Fibroblast of lung (primary cell): ENCODE results near the gene MIPOL1. TPM values are rescaled to one million over a fixed set of nuclear protein-coding genes. Genes with fewer than 3 reads are reported as not detected.
A peak's percentile ranks its signal among the peaks of the same experiment; 100 is the strongest.

Experiments used
- DNase-seq, 2 donors: peaks; one replicate each; pipeline versions ENCODE4 v3.0.0 to v3.0.0-alpha.2; 2010; ENCODE audit warnings: low read depth in 2 of 2
- H2AFZ ChIP-seq: 2 replicates; pipeline ENCODE4 v1.5.1; 2012; ENCODE audit warnings: low read length, control low read depth, inconsistent platforms
- H3K27ac ChIP-seq: 2 replicates; pipeline ENCODE4 v1.5.1; 2011; ENCODE audit warnings: low read length, control low read depth; ENCODE audit not compliant: insufficient read depth
- H3K27me3 ChIP-seq: 2 replicates; pipeline ENCODE4 v1.5.1; 2011; ENCODE audit warnings: mild to moderate bottlenecking, low read length; ENCODE audit not compliant: control insufficient read depth, insufficient read depth
- H3K36me3 ChIP-seq: 2 replicates; pipeline ENCODE4 v1.5.1; 2011; ENCODE audit warnings: low read length; ENCODE audit not compliant: control insufficient read depth, insufficient read depth
- H3K4me1 ChIP-seq: 2 replicates; pipeline ENCODE4 v1.5.1; 2011; ENCODE audit warnings: low read length; ENCODE audit not compliant: control insufficient read depth, insufficient read depth; ENCODE audit errors: extremely low read depth
- H3K4me2 ChIP-seq: 2 replicates; pipeline ENCODE4 v1.5.1; 2011; ENCODE audit warnings: low read length, control low read depth; ENCODE audit not compliant: insufficient read depth; ENCODE audit errors: extremely low read depth
- H3K4me3 ChIP-seq, 4 experiments: fragments of 200-600 bp in 1 of 4; sonication (generic) in 1 of 4; replicated peaks in 1 of 4; 2 replicates each; pipeline ENCODE4 v1.5.1; 2011 to 2016; ENCODE audit warnings: low read length in 4 of 4, low read depth in 3 of 4, mild to moderate bottlenecking in 3 of 4, control low read depth in 2 of 4, inconsistent platforms in 1 of 4, mixed read lengths in 1 of 4; ENCODE audit not compliant: insufficient read depth in 1 of 4; ENCODE audit errors: control extremely low read depth in 1 of 4
- H3K79me2 ChIP-seq: 2 replicates; pipeline ENCODE4 v1.5.1; 2012; ENCODE audit warnings: mild to moderate bottlenecking, low read length, inconsistent platforms; ENCODE audit not compliant: control insufficient read depth, insufficient read depth
- H3K9ac ChIP-seq: 2 replicates; pipeline ENCODE4 v1.5.1; 2011; ENCODE audit warnings: mild to moderate bottlenecking, low read length, control low read depth; ENCODE audit not compliant: insufficient read depth
- H3K9me3 ChIP-seq: 2 replicates; pipeline ENCODE4 v1.5.1; 2012; ENCODE audit warnings: low read depth, low read length; ENCODE audit not compliant: control insufficient read depth, insufficient read depth
- H4K20me1 ChIP-seq: 2 replicates; pipeline ENCODE4 v1.5.1; 2011; ENCODE audit warnings: low read length; ENCODE audit not compliant: control insufficient read depth, insufficient read depth; ENCODE audit errors: extremely low read depth
- CTCF ChIP-seq, 2 donors: IDR thresholded peaks in 1 of 2; conservative IDR thresholded peaks in 1 of 2; 1 replicate in 1 of 2; 2 replicates in 1 of 2; pipeline ENCODE4 v1.5.1; 2011 to 2012; ENCODE audit warnings: low read length in 2 of 2, control low read depth in 1 of 2, inconsistent platforms in 1 of 2, low read depth in 1 of 2, mild to moderate bottlenecking in 1 of 2
- EZH2 ChIP-seq: IDR thresholded peaks from 2 replicates; pipeline ENCODE4 v1.5.1; 2012; ENCODE audit warnings: low read length, control low read depth, mild to moderate bottlenecking; ENCODE audit errors: missing control alignments
- polyA plus RNA-seq, 2 donors: library from polyadenylated mRNA; depleted of rRNA in 1 of 2; stranded (reverse) in 1 of 2; unstranded in 1 of 2; fragments of >200 nt; gene quantifications; 2 replicates each; pipeline ENCODE4 v1.2.1, GENCODE V29; 2011 to 2012; ENCODE audit warnings: missing spikeins in 1 of 2
- total RNA-seq: library from RNA; depleted of rRNA; stranded (reverse); fragments of >200 nt; gene quantifications from 2 replicates; pipeline ENCODE4 v1.2.1, GENCODE V29; 2014

The MIPOL1 gene
- total and polyA plus RNA-seq, 2 donors (not counting 1 experiment from before 2014, with no cell fraction given), result 6.4 to 8.6 TPM

- no peaks in the 10 kb centered on the region for H3K36me3 ChIP-seq
- no peak for DNase-seq
- TF ChIP-seq EZH2, result no peak
- TF ChIP-seq CTCF (conservative IDR thresholded peaks at IDR 0.05 in 1 of 2, IDR thresholded peaks at IDR 0.05 in 1 of 2; ENCODE audit: low read depth in 1 of 2, low read length in 2 of 2), result no peak
- H2AFZ ChIP-seq, result no peak overlapping the region
- H3K27me3 ChIP-seq, result no peaks in the 10 kb centered on the region
- no peak overlapping the region for H3K4me2 ChIP-seq
- no peak overlapping the region for H3K27ac ChIP-seq
- H3K9ac ChIP-seq, result no peak overlapping the region
- no peak overlapping the region for H3K4me3 ChIP-seq
- H3K9me3 ChIP-seq, result no peaks in the 10 kb centered on the region
- H4K20me1 ChIP-seq, result no peaks in the 10 kb centered on the region
- no peaks in the 10 kb centered on the region for H3K79me2 ChIP-seq
- no peaks in the 10 kb centered on the region for H3K4me1 ChIP-seq
Observed at GRCh38 chr14:37466003-37466622, 268.4 kb downstream of the MIPOL1 start.

- no peak overlapping the region for H3K27ac ChIP-seq
- TF ChIP-seq CTCF (conservative IDR thresholded peaks at IDR 0.05 in 1 of 2, IDR thresholded peaks at IDR 0.05 in 1 of 2; ENCODE audit: low read depth in 1 of 2, low read length in 2 of 2) (no peak), EZH2 (no peak)
- no peaks in the 10 kb centered on the region for H3K36me3 ChIP-seq
- peak in 1 of 2 donors; percentile 22 for DNase-seq
- no peak overlapping the region for H2AFZ ChIP-seq
- H3K4me3 ChIP-seq, result no peak overlapping the region
- no peaks in the 10 kb centered on the region for H4K20me1 ChIP-seq
- no peak overlapping the region for H3K9ac ChIP-seq
- no peaks in the 10 kb centered on the region for H3K4me1 ChIP-seq
- H3K4me2 ChIP-seq, result no peak overlapping the region
- H3K9me3 ChIP-seq, result no peaks in the 10 kb centered on the region
- no peaks in the 10 kb centered on the region for H3K79me2 ChIP-seq
- H3K27me3 ChIP-seq, result no peaks in the 10 kb centered on the region
Observed at GRCh38 chr14:37466623-37467088, 268.9 kb downstream of the MIPOL1 start.

- no peaks in the 10 kb centered on the region for H4K20me1 ChIP-seq
- no peak overlapping the region for H2AFZ ChIP-seq
- H3K27me3 ChIP-seq, result no peaks in the 10 kb centered on the region
- H3K36me3 ChIP-seq, result no peaks in the 10 kb centered on the region
- no peaks in the 10 kb centered on the region for H3K79me2 ChIP-seq
- H3K9ac ChIP-seq, result no peak overlapping the region
- TF ChIP-seq EZH2 (no peak), CTCF (conservative IDR thresholded peaks at IDR 0.05 in 1 of 2, IDR thresholded peaks at IDR 0.05 in 1 of 2; ENCODE audit: low read depth in 1 of 2, low read length in 2 of 2) (no peak)
- H3K4me2 ChIP-seq, result no peak overlapping the region
- no peaks in the 10 kb centered on the region for H3K9me3 ChIP-seq
- H3K4me1 ChIP-seq, result no peaks in the 10 kb centered on the region
- H3K27ac ChIP-seq, result no peak overlapping the region
- no peak overlapping the region for H3K4me3 ChIP-seq
- no peak for DNase-seq
Observed at GRCh38 chr14:37469650-37470049, 271.9 kb downstream of the MIPOL1 start.
